Fibroblast of skin of abdomen (primary cell): ENCODE data around the gene DTX3L.
"Not testable (repeated sequence)": the region's sequence is repeated elsewhere in the genome, so short reads cannot be mapped to it uniquely, and the experiment has no call there.

ENCODE experiments used
- DNase-seq: peaks from one replicate; pipeline ENCODE4 v3.0.0-alpha.2; 2013

DTX3L gene

DNA sequence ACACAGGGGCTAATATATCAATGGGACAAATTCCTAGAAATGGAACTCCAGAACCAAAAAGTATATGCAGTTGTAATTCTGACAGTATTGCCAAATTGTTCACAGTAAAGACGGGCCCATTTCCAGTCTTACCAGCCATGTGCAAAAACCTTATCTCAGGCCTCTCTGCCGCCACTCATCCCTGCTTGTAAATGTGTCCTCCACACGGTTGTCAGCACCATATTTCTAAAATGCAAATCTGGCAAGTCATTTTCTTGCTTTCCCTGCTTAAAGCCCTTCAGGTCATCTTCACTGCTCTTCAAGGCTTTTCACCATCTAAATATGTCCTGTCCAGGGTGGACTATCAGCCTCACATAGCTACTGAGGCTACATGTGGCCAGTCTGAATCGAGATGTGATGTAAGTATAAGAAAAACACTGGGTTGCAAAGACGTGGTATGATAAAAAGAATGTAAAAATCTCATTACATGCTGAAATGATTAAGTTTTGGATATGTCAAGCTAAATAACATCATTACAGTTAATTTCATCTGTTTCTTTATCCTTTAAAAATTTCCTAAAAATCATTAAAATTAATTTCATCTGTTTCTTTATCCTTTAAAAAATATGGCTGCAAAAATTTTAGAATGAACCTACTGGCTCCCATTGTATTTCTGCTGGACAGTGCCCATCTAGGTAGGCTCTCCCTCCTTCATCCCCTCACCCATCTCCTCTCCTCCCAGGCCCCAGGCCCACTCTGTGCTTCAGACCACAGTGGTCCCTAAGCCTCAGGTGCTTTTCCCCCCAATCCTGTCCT is 1.0 kb upstream of the DTX3L start:
- peak; percentile 28 for DNase-seq

DNA sequence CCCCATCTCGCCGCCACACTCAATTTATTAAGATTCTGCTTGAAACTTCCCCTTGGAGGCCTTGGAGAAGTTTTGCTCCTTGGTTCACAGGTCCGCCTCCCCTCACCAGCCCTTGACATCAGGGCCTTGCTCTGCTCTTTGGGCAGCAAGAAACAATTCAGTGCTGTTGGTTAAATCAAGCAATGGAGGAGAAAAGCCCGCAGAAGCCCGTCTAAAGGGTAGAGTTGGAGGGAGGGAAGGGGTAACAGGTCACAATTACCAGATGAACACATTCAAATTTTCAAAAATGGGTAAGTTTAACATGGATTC is 467 bp upstream of the DTX3L start:
- DNase-seq: peak; percentile 13

DNA sequence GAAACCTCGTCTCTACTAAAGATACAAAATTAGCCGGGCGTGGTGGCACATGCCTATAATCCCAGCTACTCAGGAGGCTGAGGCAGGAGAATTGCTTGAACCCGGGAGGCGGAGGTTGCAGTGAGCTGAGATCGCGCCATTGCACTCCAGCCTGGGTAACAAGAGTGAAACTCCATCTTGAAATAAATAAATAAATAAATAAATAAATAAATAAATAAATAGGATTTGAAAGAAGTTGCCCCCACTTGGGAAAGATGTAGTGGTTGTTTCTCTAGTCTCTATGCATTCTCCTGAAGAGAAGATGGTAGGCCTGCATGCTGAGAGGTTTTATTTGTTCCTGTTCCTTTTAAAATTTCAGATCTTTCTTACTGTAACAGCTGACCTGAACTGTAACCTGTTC is 4.0 kb downstream of the DTX3L start:
- not testable (repeated sequence) for DNase-seq

DNA sequence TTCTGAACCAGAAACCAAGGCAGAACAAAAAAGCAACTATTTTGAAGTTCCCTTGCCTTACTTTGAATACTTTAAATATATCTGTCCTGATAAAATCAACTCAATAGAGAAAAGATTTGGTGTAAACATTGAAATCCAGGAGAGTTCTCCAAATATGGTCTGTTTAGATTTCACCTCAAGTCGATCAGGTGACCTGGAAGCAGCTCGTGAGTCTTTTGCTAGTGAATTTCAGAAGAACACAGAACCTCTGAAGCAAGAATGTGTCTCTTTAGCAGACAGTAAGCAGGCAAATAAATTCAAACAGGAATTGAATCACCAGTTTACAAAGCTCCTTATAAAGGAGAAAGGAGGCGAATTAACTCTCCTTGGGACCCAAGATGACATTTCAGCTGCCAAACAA is 4.6 kb downstream of the DTX3L start:
- no peak for DNase-seq

DNA sequence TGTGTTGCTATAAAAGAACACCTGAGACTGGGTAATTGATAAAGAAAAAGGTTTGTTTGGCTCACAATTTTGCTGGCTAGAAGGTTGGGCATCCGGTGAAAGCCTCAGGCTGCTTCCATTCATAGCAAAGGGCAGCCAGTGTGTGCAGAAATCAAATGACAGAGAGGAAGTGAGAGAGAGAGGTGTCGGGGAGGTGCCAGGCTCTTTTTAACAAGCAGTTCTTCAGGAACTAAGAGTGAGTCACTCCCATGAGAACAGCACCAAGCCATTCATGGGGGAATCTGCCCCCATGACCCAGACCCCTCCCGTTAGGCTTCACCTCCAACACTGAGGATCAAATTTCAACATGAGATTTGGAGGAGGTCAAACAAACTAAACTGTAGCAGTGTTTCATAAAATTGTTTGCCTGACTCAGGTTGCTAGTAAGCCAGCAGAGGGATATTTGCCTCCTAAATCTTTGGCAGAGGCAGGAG is 8.8 kb downstream of the DTX3L start:
- peak; percentile 21 for DNase-seq

DNA sequence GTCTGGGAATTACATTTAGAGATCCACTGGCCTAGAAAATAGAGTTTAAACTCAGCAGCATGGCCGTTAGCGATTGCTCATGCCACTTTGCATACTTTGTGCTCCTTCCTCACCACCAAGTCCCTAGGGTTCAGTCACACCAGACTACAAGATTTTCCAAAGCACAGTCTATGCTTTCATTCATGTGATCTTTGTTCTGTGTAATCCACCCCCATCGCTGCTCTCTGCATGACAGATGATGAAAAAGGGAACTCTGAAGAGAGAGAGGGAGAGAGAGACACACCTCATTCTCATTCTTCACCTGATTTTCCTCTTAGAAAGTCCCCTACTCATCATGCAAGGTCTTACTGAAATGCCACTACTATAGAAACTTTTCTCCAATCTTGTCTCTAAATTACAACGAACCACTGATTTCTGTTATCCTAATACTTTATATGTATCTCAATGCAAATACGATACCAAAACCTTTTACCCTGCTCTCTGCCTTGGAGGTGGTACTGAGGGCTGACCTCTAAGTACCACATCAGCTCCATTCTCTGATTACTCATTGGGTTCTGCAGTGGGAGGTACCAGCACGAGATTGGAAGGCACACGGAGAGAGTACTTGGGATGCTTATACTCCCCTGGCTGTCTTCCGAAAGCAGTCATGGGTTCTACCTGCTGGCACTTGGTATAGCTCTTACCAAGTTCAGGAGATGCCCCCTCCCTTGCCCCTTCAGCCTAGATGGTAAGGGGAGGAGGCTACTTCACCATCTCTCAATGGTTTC is 12.2 kb downstream of the DTX3L start:
- DNase-seq: no peak

DNA sequence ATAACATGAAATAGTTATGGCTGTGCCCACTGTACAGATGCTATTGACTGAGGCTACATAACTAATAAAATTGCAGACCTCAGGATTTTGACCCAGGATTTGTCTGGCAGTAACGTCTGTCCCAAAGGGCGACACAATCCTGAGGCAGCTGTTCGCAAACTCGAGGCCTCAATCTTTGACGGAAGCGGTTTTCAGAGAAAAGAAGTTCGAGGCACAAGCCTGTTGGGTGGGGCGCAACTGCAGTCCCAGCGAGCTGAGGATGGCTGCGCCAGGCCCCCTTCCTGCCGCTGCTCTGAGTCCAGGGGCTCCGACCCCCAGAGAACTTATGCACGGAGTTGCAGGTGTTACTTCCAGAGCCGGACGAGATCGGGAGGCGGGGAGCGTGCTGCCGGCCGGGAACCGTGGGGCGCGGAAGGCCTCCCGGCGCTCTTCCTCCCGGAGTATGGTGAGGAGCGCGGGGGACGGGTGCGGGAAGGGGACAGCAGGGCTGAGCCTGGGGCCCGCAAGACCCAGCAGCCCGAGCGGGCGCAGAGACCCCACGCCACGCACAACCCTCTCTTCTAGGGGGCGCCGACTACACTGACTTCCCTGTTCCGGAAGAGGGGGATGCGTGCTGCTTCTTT is 13.4 kb downstream of the DTX3L start, which contains the start of gene PARP15:
TSS of gene PARP15 (plus strand) at position 242 of the 623 bp plus-strand sequence. CDS start at position 260, 18 bp downstream.
- no peak for DNase-seq

DNA sequence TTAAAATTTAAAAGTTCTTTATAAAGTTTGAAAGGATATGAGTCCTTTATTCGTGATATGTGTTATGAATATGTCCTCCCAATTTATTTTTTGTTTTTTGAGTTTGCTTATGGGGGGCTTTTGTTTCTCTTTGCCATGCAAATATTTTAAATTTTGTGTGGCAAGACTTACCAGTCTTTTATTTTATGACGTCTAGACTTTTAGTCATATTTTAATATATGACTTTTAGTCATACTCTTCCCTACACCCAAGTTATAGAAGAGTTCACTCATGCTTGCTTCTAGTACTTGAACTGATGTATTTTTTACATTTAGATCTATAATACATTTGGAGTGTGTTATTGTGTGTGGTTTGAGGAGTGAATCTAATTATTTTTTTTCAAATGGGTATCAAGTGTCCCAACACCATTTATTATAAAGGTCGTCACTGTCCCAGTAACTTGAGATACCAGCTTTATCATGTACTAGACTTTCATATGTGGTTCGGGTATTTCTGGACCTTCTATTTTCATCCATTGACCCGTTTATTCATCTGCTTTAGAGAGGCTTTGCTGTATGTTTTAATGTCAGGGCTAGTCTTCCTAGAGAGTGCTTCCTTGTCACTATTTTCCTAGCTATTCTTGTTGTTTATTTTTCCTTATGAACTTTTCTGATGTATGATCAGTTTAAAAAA is 14.1 kb downstream of the DTX3L start:
- no peak for DNase-seq

DNA sequence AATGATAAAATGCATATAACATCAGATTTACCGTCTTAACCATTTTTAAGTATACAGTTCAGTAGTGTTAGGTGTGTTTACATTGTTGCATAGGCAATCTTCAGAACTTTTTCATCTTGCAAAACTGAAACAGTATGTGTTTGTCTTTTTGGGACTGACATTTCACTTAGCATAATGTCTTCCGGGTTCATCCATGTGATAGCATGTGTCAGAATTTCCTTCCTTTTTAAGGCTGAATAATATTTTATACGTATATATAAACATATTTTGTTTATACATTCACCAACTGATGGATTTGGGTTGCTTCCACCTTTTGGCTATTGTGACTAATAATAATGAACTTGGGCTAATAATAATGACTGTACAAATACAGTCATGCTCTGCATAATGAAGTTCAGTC is 16.3 kb downstream of the DTX3L start:
- DNase-seq: no peak

DNA sequence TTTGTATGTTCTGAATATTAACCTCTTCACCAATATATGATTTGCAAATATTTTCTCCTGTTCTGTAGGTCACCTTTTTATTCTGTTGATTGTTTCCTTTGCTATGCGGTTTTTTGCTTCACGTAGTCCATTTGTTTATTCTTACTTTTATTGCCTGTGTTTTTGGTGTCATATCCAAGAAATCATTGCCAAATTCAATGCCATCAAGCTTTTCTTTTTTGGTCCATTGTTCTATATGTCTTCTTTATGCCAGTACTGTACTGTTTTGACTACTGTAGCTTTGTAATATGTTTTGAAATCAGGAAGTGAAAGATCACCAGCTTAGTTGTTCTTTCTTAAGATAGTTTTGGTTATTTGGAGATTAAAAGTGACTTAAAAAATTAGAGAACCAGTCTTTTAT is 17.5 kb downstream of the DTX3L start:
- DNase-seq: no peak

DNA sequence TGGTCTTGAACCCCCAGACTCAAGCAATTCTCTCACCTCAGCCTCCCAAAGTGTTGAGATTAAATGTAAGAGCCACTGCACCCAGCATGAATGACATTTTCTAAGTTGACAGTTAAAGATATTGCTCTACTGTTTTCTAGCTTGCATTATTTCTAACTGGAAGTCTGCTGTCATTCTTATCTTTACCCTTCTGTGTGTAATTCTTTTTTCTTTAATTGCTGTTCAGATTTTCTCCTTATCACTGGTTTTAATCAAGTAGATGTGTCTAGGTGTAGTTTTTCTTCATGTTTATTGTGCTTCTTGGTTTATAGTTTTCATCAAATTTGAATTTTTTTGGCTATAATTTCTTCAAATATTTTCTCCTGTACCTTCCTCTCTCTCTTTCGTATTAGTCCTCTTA is 18.3 kb downstream of the DTX3L start:
- DNase-seq: no peak

DNA sequence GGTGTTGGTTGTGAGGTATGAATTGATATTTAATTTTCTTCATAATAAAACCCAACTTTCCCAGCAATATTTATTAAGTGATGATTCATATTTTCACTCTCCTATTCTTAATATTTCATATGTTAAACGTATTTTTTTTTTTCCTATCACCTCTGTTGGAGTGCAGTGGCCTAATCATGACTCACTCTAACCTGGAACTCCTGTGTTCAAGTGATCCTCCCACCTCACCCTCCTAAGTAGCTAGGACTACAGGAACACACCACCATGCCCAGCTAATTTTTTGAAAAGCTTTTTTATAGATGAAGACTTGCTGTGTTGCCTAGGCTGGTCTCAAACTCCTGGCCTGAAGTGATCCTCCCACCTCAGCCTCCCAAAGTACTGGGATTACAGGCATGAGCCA is 22.0 kb downstream of the DTX3L start:
- no peak for DNase-seq

DNA sequence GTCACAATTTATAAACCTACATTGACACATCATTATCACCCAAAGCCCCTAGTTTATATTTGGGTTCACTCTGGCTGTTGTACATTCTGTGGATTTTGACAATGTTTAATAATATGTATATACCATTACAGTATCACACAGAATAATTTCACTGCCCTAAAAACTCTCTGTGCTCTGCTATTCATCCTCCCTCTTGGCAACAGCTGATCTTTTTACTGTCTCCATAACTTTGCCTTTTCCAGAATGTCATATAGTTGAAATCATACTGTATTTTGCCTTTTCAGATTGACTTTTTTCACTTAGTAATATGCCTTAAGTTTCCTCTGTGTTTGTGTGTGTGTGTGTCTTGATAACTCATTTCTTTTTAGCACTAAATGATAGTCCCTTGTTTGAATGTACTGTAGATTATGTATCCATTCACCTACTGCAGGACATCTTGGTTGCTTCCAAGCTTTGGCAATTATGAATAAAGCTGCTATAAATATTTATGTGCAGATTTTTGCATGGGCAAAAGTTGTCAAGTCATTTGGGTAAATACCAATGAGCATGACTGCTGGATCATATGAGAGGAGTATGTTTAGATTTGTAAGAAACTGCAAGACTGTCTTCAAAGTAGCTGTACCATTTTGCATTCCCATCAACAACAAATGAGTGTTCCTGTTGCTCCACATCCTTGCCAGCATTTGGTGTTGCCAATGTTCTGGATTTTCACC is 22.8 kb downstream of the DTX3L start:
- no peak for DNase-seq

DNA sequence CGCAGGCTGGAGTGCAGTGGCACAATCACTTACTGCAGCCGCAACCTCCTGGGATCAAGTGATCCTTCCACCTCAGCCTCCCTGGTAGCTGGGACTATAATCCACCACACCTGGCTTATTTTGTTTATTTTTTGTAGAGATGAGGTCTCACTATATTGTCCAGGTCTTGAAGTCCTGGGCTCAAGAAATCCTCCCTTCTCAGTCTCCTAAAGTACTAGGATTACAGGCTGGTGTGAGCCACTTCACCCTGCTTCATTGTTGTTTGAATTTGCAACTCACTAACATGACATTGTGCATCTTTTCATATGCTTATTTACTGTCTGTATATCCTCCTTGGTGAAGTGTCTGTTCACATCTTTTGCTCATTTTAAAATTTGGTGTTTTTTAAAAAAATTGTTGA is 23.4 kb downstream of the DTX3L start:
- DNase-seq: no peak

DNA sequence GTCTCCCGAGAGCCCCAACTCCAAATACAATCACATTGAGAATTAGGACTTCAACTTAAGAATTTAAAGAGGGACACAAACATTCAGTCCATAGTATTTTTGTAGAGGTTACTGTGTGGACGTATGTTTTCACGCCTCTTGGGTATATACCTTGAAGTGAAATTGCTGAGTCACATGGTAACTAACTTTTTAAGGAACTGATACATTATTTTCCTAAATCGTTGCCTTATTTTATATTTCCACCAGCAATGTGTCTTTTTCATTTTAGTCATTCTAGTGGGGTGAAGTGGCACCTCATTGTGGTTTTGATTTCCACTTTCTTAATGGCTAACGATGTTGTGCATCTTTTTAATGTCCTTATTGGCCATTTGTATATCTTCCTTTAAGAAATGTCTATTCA is 25.2 kb downstream of the DTX3L start:
- DNase-seq: no peak

DNA sequence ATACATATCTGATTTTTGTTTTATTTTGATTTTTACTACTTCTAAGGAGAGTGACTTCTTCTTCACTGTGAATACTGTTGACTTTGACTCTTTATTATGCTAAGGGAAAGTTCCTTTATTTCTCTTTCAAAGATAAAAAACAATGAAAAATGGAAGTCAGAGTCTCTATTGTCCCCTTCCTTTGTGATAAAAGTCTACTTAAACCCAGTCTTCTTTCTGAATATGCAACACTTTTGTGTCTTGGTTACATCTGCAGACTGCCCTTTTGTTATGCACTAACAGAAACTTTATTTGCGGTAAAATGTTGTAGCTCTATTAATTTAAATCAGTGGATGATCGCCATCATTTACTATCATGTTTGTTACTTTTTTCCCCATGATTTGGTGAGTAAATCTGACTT is 26.5 kb downstream of the DTX3L start:
- no peak for DNase-seq

DNA sequence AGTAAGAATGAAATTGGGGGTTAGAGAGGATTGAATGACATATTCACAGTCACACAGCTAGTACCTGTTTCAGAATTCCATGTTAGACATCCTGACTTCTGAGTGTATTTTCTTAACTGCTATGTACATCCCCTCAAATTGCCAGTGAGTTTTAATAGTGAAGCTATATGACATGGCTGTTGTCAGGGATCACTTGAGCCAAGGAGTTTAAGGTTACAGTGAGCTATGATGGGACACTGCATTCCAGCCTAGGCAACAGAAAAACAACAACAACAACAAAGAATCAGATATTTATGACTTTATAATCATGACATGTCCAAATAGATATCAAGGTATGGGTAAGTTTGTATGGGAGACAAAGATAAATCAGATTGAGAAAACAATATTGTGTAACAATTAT is 29.9 kb downstream of the DTX3L start:
- no peak for DNase-seq

DNA sequence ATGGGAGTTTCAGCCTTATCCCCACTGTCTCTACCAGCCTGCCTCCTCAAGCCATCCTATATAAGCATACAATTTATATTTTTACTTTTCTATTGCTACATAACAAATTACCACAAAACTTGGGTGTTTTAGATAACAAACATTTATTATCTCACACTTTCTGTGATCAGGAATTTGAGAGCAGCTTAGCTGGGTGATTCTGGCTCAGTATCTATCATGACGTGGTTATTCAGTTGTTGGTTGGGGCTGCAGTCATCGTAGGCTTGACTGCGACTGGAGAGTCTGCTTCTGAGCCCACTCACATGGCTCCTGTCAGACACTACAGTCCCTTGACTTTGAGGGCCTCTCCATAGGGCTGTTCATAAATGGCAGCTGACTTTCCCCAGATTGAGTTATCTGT is 34.0 kb downstream of the DTX3L start:
- no peak for DNase-seq

DNA sequence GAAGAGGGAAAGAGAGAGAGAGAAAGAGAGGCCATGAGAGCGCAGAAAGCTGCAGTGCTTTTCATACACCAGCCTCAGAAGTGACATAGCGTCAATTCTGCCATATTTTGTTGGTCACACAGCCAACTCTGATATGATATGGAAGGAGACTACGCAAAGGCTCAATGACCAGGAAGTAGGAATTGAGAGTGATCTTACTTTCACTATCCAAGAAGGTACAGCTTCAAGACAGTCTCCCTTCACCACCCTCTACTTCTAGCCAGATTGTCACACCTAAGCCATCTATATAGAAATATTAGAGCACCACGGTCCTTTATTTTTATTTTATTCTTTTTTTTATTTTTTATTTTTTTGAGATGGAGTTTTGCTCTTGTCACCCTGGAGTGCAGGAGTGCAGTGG is 34.4 kb downstream of the DTX3L start:
- DNase-seq: no peak

DNA sequence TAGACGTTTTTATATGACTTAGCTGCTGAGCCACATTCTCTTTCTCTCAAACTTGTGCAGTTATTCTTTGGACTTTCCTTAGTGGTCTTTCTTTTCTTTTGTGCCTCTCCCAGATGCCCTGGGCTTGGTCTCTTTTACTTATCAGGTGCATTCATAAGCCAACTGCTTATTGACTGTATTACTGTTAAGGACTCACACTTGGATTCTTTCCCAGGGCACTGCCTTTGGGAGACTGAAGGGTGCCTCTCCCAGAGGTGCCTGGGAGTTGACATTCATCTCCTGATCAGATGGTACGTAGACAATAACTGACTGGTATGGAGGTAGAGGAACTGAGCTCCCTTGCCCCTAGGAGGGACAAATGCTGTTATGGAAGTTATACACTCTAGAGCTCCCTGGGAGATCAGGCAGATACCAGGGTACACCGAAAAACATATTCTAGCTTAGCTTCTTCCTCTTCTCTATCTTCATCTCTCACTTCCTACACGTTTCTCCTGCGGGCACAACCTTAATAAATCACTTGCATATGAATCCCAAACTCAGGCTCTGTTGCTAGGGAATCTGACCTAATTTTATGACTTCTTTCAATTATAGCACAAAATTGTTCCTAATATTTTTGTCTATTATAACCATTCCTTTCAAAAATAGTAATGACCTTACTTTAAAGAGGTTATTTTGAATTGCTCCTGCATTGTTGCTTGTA is 38.0 kb downstream of the DTX3L start:
- DNase-seq: no peak

DNA sequence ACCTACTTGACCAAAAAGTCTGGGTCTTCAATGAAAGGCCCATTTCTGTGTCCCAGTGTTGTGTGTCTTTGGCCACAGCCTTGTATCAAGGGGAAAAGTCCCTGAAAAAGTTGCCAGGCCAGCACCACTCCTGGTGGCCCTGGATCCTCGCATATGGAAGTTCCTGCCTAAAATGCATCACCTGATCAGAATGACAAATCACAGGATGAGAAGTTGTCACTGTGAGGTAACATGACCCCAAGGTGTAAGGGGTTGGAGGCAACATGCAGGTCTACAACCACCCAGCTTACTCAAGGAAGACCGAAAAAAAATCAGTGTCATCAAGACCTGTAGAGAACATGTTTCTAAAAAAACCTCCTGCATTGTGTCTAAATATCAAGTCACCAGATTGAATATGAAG is 38.9 kb downstream of the DTX3L start:
- DNase-seq: no peak

DNA sequence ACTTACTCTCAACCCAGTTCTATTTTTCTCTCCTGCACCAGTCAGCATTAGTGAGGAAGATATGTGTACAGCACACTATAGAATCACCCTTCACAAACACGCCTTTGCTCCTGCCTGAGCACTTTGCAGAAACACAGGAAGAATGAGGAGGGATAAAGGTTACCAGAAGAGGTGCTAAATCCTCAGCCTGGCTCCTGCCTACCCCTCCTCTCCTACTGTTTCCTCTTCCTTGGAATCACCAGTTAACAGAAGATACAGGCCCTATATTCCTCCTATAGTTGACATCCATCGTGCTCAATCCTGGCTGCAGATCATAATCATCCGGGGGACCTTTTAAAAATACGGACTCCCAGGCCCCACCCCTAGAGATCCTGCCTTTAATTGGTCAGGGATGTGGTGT is 42.2 kb downstream of the DTX3L start:
- no peak for DNase-seq
